ENCODE measurements around the gene UBE4A. TPM values are rescaled to one million over a fixed set of nuclear protein-coding genes. Genes with fewer than 3 reads are reported as not detected.

Gene UBE4A
- polyA plus RNA-seq, 1 donor (not counting 4 experiments of a cell fraction or from before 2014, with no cell fraction given): 19.5 TPM

- dilution Hi-C loops (cut with MboI; ENCODE audit: extremely low pct_ligation_motif_present, low sequenced_read_pairs): no loop called here
- Histone ChIP-seq H3K9me1 (ENCODE audit: control insufficient read depth, extremely low read depth, insufficient read depth, low read length) (no peaks in the 10 kb centered on the region), H3K9me3 (ENCODE audit: control insufficient read depth, low read depth, low read length) (no peaks in the 10 kb centered on the region), H3K4me3 (ENCODE audit: control insufficient read depth in 2 of 3, extremely low read depth in 1 of 3, insufficient read depth in 2 of 3, low read depth in 1 of 3, low read length in 3 of 3) (no peak overlapping the region), H3K27me3 (ENCODE audit: control insufficient read depth, extremely low read depth, insufficient read depth, low read length) (peaks cover under 1% of the 10 kb centered on the region), H3K9ac (ENCODE audit: control insufficient read depth, extremely low read depth, insufficient read depth, low read length) (no peak overlapping the region), H4K20me1 (ENCODE audit: control insufficient read depth, extremely low read depth, insufficient read depth, low read length) (no peaks in the 10 kb centered on the region), H3K4me2 (ENCODE audit: control insufficient read depth, extremely low read depth, insufficient read depth, low read depth, low read length) (no peak overlapping the region), H3K79me2 (ENCODE audit: control insufficient read depth, insufficient read depth, low read length) (no peaks in the 10 kb centered on the region), H3K4me1 (ENCODE audit: control insufficient read depth, extremely low read depth, insufficient read depth, low read length) (peaks cover 14% of the 10 kb centered on the region), H2AFZ (ENCODE audit: control insufficient read depth, low read length) (no peak overlapping the region), H3K36me3 (ENCODE audit: control insufficient read depth in 2 of 2, extremely low read depth in 1 of 2, insufficient read depth in 2 of 2, low read length in 2 of 2) (no peaks in the 10 kb centered on the region), H3K27ac (ENCODE audit: control insufficient read depth, insufficient read depth, low read length) (no peak overlapping the region)
- no peak for TF ChIP-seq EZH2 (IDR thresholded peaks at IDR 0.05; ENCODE audit: low read length)
- no peak for TF ChIP-seq CTCF (optimal IDR thresholded peaks at IDR 0.05 in 1 of 3, IDR thresholded peaks at IDR 0.05 in 1 of 3, conservative IDR thresholded peaks at IDR 0.05 in 1 of 3; ENCODE audit: extremely low read depth in 1 of 3, insufficient read depth in 2 of 3, low read length in 3 of 3)
- DNase-seq (ENCODE audit: low read depth, low spot score) (no peak), FAIRE-seq (no peak)
Observed at GRCh38 chr11:118320515-118320914, 38.9 kb upstream of the UBE4A start.

GRCh38 chr11:118321386-118322082 is 37.9 kb upstream of the UBE4A start:
- no peak for TF ChIP-seq CTCF (optimal IDR thresholded peaks at IDR 0.05 in 1 of 3, IDR thresholded peaks at IDR 0.05 in 1 of 3, conservative IDR thresholded peaks at IDR 0.05 in 1 of 3; ENCODE audit: extremely low read depth in 1 of 3, insufficient read depth in 2 of 3, low read length in 3 of 3)
- no peak for TF ChIP-seq EZH2 (IDR thresholded peaks at IDR 0.05; ENCODE audit: low read length)
- Histone ChIP-seq H2AFZ (ENCODE audit: control insufficient read depth, low read length) (no peak overlapping the region), H3K36me3 (ENCODE audit: control insufficient read depth in 2 of 2, extremely low read depth in 1 of 2, insufficient read depth in 2 of 2, low read length in 2 of 2) (no peaks in the 10 kb centered on the region), H3K4me1 (ENCODE audit: control insufficient read depth, extremely low read depth, insufficient read depth, low read length) (peaks cover 8% of the 10 kb centered on the region), H3K79me2 (ENCODE audit: control insufficient read depth, insufficient read depth, low read length) (no peaks in the 10 kb centered on the region), H3K4me3 (ENCODE audit: control insufficient read depth in 2 of 3, extremely low read depth in 1 of 3, insufficient read depth in 2 of 3, low read depth in 1 of 3, low read length in 3 of 3) (no peak overlapping the region), H4K20me1 (ENCODE audit: control insufficient read depth, extremely low read depth, insufficient read depth, low read length) (no peaks in the 10 kb centered on the region), H3K4me2 (ENCODE audit: control insufficient read depth, extremely low read depth, insufficient read depth, low read depth, low read length) (no peak overlapping the region), H3K9me1 (ENCODE audit: control insufficient read depth, extremely low read depth, insufficient read depth, low read length) (no peaks in the 10 kb centered on the region), H3K27me3 (ENCODE audit: control insufficient read depth, extremely low read depth, insufficient read depth, low read length) (no peaks in the 10 kb centered on the region), H3K9ac (ENCODE audit: control insufficient read depth, extremely low read depth, insufficient read depth, low read length) (no peak overlapping the region), H3K27ac (ENCODE audit: control insufficient read depth, insufficient read depth, low read length) (no peak overlapping the region), H3K9me3 (ENCODE audit: control insufficient read depth, low read depth, low read length) (no peaks in the 10 kb centered on the region)
- no peak for DNase-seq (ENCODE audit: low read depth, low spot score)
- FAIRE-seq: no peak
- dilution Hi-C loops (cut with MboI; ENCODE audit: extremely low pct_ligation_motif_present, low sequenced_read_pairs): no loop called here

All from keratinocyte (primary cell).